ENCODE measurements around the gene ZC3H12C. TPM values are rescaled to one million over a fixed set of nuclear protein-coding genes. Genes with fewer than 3 reads are reported as not detected.

Gene ZC3H12C
- total RNA-seq, 1 donor from 2014 or later = 10.2 TPM

DNA sequence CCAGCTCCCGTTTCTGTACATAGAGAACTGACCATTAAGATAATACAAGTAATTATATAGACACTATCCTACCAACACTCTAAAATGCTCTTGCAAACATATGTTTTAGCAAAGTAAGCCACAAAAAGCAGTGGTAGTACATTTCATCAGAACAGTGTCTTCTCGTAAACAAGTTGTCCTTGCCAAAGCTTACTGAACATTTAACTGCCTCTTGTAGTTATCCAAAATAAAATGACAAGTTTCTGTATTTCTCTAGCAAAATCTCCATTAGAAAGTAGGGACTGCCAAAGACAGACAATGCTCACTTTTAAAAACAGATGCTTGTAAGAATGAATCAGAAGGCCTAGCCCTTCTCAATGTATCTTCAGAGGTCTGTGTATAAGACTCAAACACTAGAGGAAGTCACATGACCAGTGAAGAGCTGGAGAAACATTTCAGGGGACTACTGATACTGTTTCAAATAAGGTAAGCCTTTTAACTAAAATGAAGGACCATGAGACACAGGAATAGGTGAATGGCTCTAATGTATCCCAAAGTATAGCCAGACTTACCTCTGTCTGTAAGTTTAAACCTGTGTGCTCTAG is 7.8 kb upstream of the ZC3H12C start:
- H3K27me3 ChIP-seq (ENCODE audit: control insufficient read depth, insufficient read depth, low read length) = no peaks in the 10 kb centered on the region
- no peak for DNase-seq (ENCODE audit: low read depth)
- TF ChIP-seq, protein P1, sequence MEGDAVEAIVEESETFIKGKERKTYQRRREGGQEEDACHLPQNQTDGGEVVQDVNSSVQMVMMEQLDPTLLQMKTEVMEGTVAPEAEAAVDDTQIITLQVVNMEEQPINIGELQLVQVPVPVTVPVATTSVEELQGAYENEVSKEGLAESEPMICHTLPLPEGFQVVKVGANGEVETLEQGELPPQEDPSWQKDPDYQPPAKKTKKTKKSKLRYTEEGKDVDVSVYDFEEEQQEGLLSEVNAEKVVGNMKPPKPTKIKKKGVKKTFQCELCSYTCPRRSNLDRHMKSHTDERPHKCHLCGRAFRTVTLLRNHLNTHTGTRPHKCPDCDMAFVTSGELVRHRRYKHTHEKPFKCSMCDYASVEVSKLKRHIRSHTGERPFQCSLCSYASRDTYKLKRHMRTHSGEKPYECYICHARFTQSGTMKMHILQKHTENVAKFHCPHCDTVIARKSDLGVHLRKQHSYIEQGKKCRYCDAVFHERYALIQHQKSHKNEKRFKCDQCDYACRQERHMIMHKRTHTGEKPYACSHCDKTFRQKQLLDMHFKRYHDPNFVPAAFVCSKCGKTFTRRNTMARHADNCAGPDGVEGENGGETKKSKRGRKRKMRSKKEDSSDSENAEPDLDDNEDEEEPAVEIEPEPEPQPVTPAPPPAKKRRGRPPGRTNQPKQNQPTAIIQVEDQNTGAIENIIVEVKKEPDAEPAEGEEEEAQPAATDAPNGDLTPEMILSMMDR (IDR thresholded peaks at IDR 0.05; ENCODE audit: insufficient read depth, low read length, poor library complexity, severe bottlenecking) = no peak
- no peaks in the 10 kb centered on the region for H3K36me3 ChIP-seq (ENCODE audit: control insufficient read depth, insufficient read depth, low read length)
- H3K4me3 ChIP-seq (ENCODE audit: low read depth, low read length) = no peak overlapping the region

GRCh38 chr11:110086892-110087309 is 6.3 kb upstream of the ZC3H12C start:
- Histone ChIP-seq H3K27me3 (ENCODE audit: control insufficient read depth, insufficient read depth, low read length) (no peaks in the 10 kb centered on the region), H3K4me3 (ENCODE audit: low read depth, low read length) (no peak overlapping the region), H3K36me3 (ENCODE audit: control insufficient read depth, insufficient read depth, low read length) (no peaks in the 10 kb centered on the region)
- TF ChIP-seq, protein P1 (IDR thresholded peaks at IDR 0.05; ENCODE audit: insufficient read depth, low read length, poor library complexity, severe bottlenecking) = no peak
- DNase-seq (ENCODE audit: low read depth) = no peak

GRCh38 chr11:110087812-110088534 is 5.2 kb upstream of the ZC3H12C start:
- no peaks in the 10 kb centered on the region for H3K36me3 ChIP-seq (ENCODE audit: control insufficient read depth, insufficient read depth, low read length)
- TF ChIP-seq, protein P1 (IDR thresholded peaks at IDR 0.05; ENCODE audit: insufficient read depth, low read length, poor library complexity, severe bottlenecking) = no peak
- H3K27me3 ChIP-seq (ENCODE audit: control insufficient read depth, insufficient read depth, low read length) = no peaks in the 10 kb centered on the region
- DNase-seq (ENCODE audit: low read depth) = peak; percentile 70
- no peak overlapping the region for H3K4me3 ChIP-seq (ENCODE audit: low read depth, low read length)

- Histone ChIP-seq H3K4me3 (ENCODE audit: low read depth, low read length) (no peak overlapping the region), H3K36me3 (ENCODE audit: control insufficient read depth, insufficient read depth, low read length) (no peaks in the 10 kb centered on the region), H3K27me3 (ENCODE audit: control insufficient read depth, insufficient read depth, low read length) (no peaks in the 10 kb centered on the region)
- TF ChIP-seq, protein P1 (IDR thresholded peaks at IDR 0.05; ENCODE audit: insufficient read depth, low read length, poor library complexity, severe bottlenecking) = no peak
- no peak for DNase-seq (ENCODE audit: low read depth)
Measured at GRCh38 chr11:110088535-110089344, 4.5 kb upstream of the ZC3H12C start.

DNA sequence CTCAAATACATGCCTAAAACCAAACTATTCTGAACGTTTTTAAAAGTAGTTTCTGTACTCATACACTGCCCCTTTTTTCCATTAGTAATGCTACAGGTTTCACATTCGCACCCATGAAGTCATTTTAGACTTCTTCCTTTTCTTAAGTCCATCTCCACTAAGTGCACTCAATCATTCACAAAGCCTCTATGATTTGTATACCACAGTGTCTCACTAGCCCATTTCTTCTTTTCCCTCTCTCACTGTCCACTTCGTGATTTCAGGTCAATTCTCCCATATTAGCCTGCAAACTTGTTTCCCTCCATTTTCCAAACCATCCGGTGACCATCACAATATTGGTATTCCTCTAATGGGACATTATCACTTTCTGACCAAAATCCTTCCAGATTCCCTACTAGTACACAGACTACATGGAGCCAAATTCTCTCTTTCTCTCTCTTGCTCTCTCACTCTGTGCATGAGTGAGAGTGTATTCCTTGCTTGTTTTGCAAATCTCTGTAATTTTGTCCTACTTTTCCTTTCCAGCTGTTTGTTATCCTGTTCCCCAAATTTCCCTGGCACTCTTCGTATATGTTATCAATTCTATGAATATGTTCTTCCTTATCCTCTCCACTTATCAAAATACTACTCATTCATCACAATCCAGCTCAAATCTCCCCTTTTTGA is 3.4 kb upstream of the ZC3H12C start:
- Histone ChIP-seq H3K4me3 (ENCODE audit: low read depth, low read length) (no peak overlapping the region), H3K27me3 (ENCODE audit: control insufficient read depth, insufficient read depth, low read length) (no peaks in the 10 kb centered on the region), H3K36me3 (ENCODE audit: control insufficient read depth, insufficient read depth, low read length) (no peaks in the 10 kb centered on the region)
- DNase-seq (ENCODE audit: low read depth) = no peak
- TF ChIP-seq, protein P1 (IDR thresholded peaks at IDR 0.05; ENCODE audit: insufficient read depth, low read length, poor library complexity, severe bottlenecking) = no peak

Data from kidney epithelial cell (primary cell).